ENCODE results near the gene MVD.
A peak's percentile ranks its signal among the peaks of the same experiment; 100 is the strongest.
"Not testable (repeated sequence)": the region's sequence is repeated elsewhere in the genome, so short reads cannot be mapped to it uniquely, and the experiment has no call there.

MVD gene

GRCh38 chr16:88681084-88681680 lies 18.3 kb upstream of the MVD start:
- DNase-seq: peak; percentile 70

- DNase-seq: no peak
These were observed 17.7 kb upstream of the MVD start for GRCh38 chr16:88680554-88681083.

- DNase-seq: no peak
These were observed 15.5 kb upstream of the MVD start for GRCh38 chr16:88678224-88678979.

- DNase-seq: no peak
These were observed 14.8 kb upstream of the MVD start for GRCh38 chr16:88677721-88678120.

- DNase-seq: no peak
These were observed 13.8 kb upstream of the MVD start for GRCh38 chr16:88676502-88677242.

- DNase-seq: no peak
These were observed 11.0 kb upstream of the MVD start for GRCh38 chr16:88673716-88674379.

GRCh38 chr16:88672776-88673175 lies 9.9 kb upstream of the MVD start:
- DNase-seq: no peak

GRCh38 chr16:88671806-88672205 lies 8.9 kb upstream of the MVD start:
- DNase-seq: no peak

- DNase-seq: no peak
These were observed 7.1 kb upstream of the MVD start for GRCh38 chr16:88669980-88670379.

- not testable (repeated sequence) for DNase-seq
These were observed 6.6 kb upstream of the MVD start for GRCh38 chr16:88669493-88669892.

GRCh38 chr16:88667461-88667860 lies 4.6 kb upstream of the MVD start:
- no peak for DNase-seq

GRCh38 chr16:88665570-88665969 lies 2.7 kb upstream of the MVD start:
- no peak for DNase-seq

GRCh38 chr16:88665148-88665547 lies 2.3 kb upstream of the MVD start:
- no peak for DNase-seq

- DNase-seq: no peak
These were observed 559 bp downstream of the MVD start for GRCh38 chr16:88662222-88662842.

GRCh38 chr16:88661468-88661867 lies 1.4 kb downstream of the MVD start:
- no peak for DNase-seq

GRCh38 chr16:88659160-88659559 lies 3.7 kb downstream of the MVD start:
- DNase-seq: no peak

- no peak for DNase-seq
These were observed 4.2 kb downstream of the MVD start for GRCh38 chr16:88658714-88659113.

GRCh38 chr16:88657371-88657770 lies 5.5 kb downstream of the MVD start:
- DNase-seq: no peak

GRCh38 chr16:88656291-88656980 lies 6.5 kb downstream of the MVD start:
- DNase-seq: no peak

- DNase-seq: no peak
These were observed 7.1 kb downstream of the MVD start for GRCh38 chr16:88655733-88656281.

- no peak for DNase-seq
These were observed 7.7 kb downstream of the MVD start for GRCh38 chr16:88655053-88655732.

Data from activated CD8-positive, alpha-beta memory T cell treated with anti-CD3 and anti-CD28 coated beads, Interleukin-2, amount 50 U/mL, for 48 hours (primary cell).